HG03432 (cell line): ENCODE data around the gene RPS6KB2.
"Not testable (repeated sequence)": the region's sequence is repeated elsewhere in the genome, so short reads cannot be mapped to it uniquely, and the experiment has no call there.

ENCODE experiments used
- ATAC-seq: cut with Tn5 transposase; IDR thresholded peaks from one replicate; pipeline ENCODE4 v1.9.1; 2021; ENCODE audit warnings: mild to moderate bottlenecking, moderate library complexity; ENCODE audit not compliant: unreplicated experiment

Gene RPS6KB2

GRCh38 chr11:67465189-67465510, 36.9 kb downstream of the RPS6KB2 start:
- ATAC-seq, result no peak

GRCh38 chr11:67465530-67465929, 37.2 kb downstream of the RPS6KB2 start:
- not testable (repeated sequence) for ATAC-seq

- no peak for ATAC-seq
Measured at GRCh38 chr11:67466367-67466766, 38.1 kb downstream of the RPS6KB2 start.

GRCh38 chr11:67466962-67467771, 38.9 kb downstream of the RPS6KB2 start:
- ATAC-seq, result no peak

- no peak for ATAC-seq
Measured at GRCh38 chr11:67468056-67468455, 39.8 kb downstream of the RPS6KB2 start.

- ATAC-seq, result peak; percentile 1
Measured at GRCh38 chr11:67468456-67468758, 40.1 kb downstream of the RPS6KB2 start.

- ATAC-seq, result peak; percentile 70
Measured at GRCh38 chr11:67468759-67469507, 40.6 kb downstream of the RPS6KB2 start, which contains the start of gene TMEM134. Gene TMEM134, minus strand, starts transcription at chr11:67469251. Its CDS starts 59 bp downstream, at chr11:67469192.

- ATAC-seq, result no peak
Measured at GRCh38 chr11:67469508-67469811, 41.2 kb downstream of the RPS6KB2 start.

GRCh38 chr11:67470337-67471002, 42.2 kb downstream of the RPS6KB2 start:
- no peak for ATAC-seq

- no peak for ATAC-seq
Measured at GRCh38 chr11:67472882-67473281, 44.6 kb downstream of the RPS6KB2 start.

- ATAC-seq, result not testable (repeated sequence)
Measured at GRCh38 chr11:67476692-67477091, 48.4 kb downstream of the RPS6KB2 start.

GRCh38 chr11:67477344-67478050, 49.2 kb downstream of the RPS6KB2 start:
- ATAC-seq, result not testable (repeated sequence)

- ATAC-seq, result no peak
Measured at GRCh38 chr11:67482275-67482826, 54.1 kb downstream of the RPS6KB2 start.

GRCh38 chr11:67482827-67483798, 54.8 kb downstream of the RPS6KB2 start, which contains the start of gene AIP:
Gene AIP, plus strand, starts transcription at chr11:67483026. Its CDS starts 133 bp downstream, at chr11:67483159.
- ATAC-seq, result peak; percentile 73

- ATAC-seq, result no peak
Measured at GRCh38 chr11:67483831-67484665, 55.8 kb downstream of the RPS6KB2 start.

- ATAC-seq, result no peak
Measured at GRCh38 chr11:67484847-67485311, 56.6 kb downstream of the RPS6KB2 start.
